Testis (tissue), 3 donors: ENCODE results near the gene DSE. TPM values are rescaled to one million over a fixed set of nuclear protein-coding genes. Genes with fewer than 3 reads are reported as not detected.
"Not testable (repeated sequence)": the region's sequence is repeated elsewhere in the genome, so short reads cannot be mapped to it uniquely, and the experiment has no call there.

Experiments used
- DNase-seq: peaks from one replicate; pipeline ENCODE4 v3.0.0-alpha.2; 2019
- H3K27ac ChIP-seq, 2 donors: fragments of 200-600 bp; sonication (generic); one replicate each; pipeline ENCODE4 v1.5.1; 2019
- H3K27me3 ChIP-seq: fragments of 200-600 bp; sonication (generic); one replicate; pipeline ENCODE4 v1.5.1; 2019
- H3K36me3 ChIP-seq: fragments of 200-600 bp; sonication (generic); one replicate; pipeline ENCODE4 v1.5.1; 2017; ENCODE audit warnings: low read depth; ENCODE audit errors: missing control alignments
- H3K4me1 ChIP-seq: fragments of 200-600 bp; sonication (generic); one replicate; pipeline ENCODE4 v1.5.1; 2019
- H3K4me3 ChIP-seq, 2 donors: fragments of 200-600 bp; sonication (generic); one replicate each; pipeline ENCODE4 v1.5.1; 2017 to 2019
- H3K9me3 ChIP-seq: fragments of 200-600 bp; sonication (generic); one replicate; pipeline ENCODE4 v1.5.1; 2017
- CTCF ChIP-seq, 3 experiments: fragments of 450-650 bp in 2 of 3; fragments of 200-600 bp in 1 of 3; sonication (generic) in 1 of 3; IDR thresholded peaks; one replicate each; pipeline ENCODE4 v1.5.1; 2016 to 2019; ENCODE audit warnings: antibody characterized with exemption in 3 of 3, mild to moderate bottlenecking in 2 of 3, moderate library complexity in 1 of 3
- POLR2A ChIP-seq: fragments of 450-650 bp; IDR thresholded peaks from one replicate; pipeline ENCODE4 v1.6.1; 2017; ENCODE audit warnings: antibody characterized with exemption, mild to moderate bottlenecking, moderate library complexity
- WGBS, 2 donors: methylation state at CpG; one replicate each; pipeline ENCODE4 v1.1.5; 2018; 5-methylcytosine and 5-hydroxymethylcytosine counted together
- intact Hi-C: fragments of 100-400 bp; cut with DNase I; formaldehyde crosslinking; loops from one replicate; pipeline ENCODE4 v1.15.1; 2023; ENCODE audit warnings: low total_unique reads
- polyA plus RNA-seq: library from polyadenylated mRNA; stranded (reverse); fragments of 350-450 nt; fragmentation: Illumina TruSeq; extraction: RNeasy Lipid Tissue Mini Kit (QIAGEN cat#74804); gene quantifications from one replicate; pipeline ENCODE4 v1.2.3, GENCODE V29; 2014; ENCODE audit warnings: low read depth, low replicate concordance; ENCODE audit not compliant: insufficient read depth
- total RNA-seq, 2 donors: library from RNA; depleted of rRNA; stranded (reverse); fragments of >200 nt; gene quantifications; one replicate each; pipeline ENCODE4 v1.2.3, GENCODE V29; 2016

The DSE gene
- total and polyA plus RNA-seq, 3 donors from 2014 or later, result 31.5 to 49.3 (median 35.1) TPM

DNA sequence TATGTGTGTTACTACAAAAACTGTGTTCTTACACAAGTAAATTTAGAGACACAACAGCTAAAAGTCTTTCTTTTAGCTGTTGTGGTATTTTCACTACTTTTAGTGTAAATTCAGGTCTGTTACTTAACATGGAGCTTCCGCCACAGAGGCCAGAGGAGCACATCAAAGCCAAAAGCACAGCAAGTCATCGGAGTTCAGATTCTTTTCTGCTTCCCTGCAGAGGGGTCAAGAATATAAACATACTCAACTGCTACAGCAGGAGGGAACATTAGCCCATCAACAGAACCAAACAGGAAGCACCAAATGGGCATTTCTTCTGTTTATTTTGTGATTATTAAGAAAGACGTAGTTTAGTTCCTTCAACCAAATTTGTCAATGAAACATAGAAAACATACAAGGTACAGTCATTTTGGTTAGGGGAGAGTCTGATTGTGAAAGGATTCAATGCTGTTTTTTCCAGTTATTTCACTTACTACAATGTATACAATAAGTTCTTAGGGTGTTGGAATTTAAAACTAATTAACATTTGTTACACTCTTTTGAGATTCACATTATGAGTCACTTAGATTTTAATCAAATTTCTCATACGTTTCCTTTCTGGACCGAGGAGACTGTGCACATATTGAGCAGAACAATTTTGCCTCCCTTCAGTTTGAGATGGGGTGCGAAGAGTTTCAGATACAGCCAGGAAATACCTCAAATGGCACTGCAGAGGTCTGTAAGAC, 42.8 kb upstream of the DSE start:
- no peak for DNase-seq
- TF ChIP-seq POLR2A, result no peak
- peaks cover 4% of the 10 kb centered on the region for H3K4me1 ChIP-seq
- H3K4me3 ChIP-seq, result no peak overlapping the region
- no peaks in the 10 kb centered on the region for H3K9me3 ChIP-seq
- H3K27ac ChIP-seq, result peak overlapping the region in 1 of 2 donors; percentile 64
- no peaks in the 10 kb centered on the region for H3K36me3 ChIP-seq
- 54 to 61% methylated on average over 6 of the region's 6 CpGs for WGBS, 2 donors
- intact Hi-C loops, result no loop called here
- no peaks in the 10 kb centered on the region for H3K27me3 ChIP-seq

DNA sequence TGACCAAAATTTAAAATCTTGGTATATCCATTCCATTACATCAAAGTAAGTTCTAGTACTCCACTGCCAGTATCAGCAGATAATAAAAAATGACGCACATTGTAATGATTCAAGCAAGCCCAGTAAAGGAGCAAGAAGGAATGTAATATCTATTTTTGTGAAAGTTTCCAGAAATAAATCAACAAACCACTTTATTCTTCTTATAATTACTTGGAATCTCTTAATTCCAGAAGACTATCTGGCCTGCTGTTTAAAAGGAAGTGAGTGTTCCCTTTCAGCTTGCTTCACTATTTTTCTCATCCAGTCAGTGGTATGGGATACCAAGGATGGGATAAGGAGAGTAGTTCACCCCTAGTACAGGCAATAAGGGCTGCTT, 42.2 kb upstream of the DSE start:
- Histone ChIP-seq H3K9me3 (no peaks in the 10 kb centered on the region), H3K27ac (peak overlapping the region in 1 of 2 donors; percentile 64), H3K4me3 (no peak overlapping the region), H3K36me3 (no peaks in the 10 kb centered on the region), H3K27me3 (no peaks in the 10 kb centered on the region), H3K4me1 (peaks cover 4% of the 10 kb centered on the region)
- no peak for DNase-seq
- WGBS, 2 donors, result 44 to 59% methylated on average over 1 of the region's 1 CpG
- intact Hi-C loops, result no loop called here
- TF ChIP-seq POLR2A, result no peak
- no peak for TF ChIP-seq CTCF (IDR thresholded peaks at IDR 0.05)

- no peak overlapping the region for H3K27ac ChIP-seq
- no peaks in the 10 kb centered on the region for H3K36me3 ChIP-seq
- H3K9me3 ChIP-seq, result no peaks in the 10 kb centered on the region
- no peak overlapping the region for H3K4me3 ChIP-seq
- no peak for TF ChIP-seq CTCF (IDR thresholded peaks at IDR 0.05)
- no peak for TF ChIP-seq POLR2A
- DNase-seq, result no peak
- intact Hi-C loops, result no loop called here
- peaks cover 4% of the 10 kb centered on the region for H3K4me1 ChIP-seq
- H3K27me3 ChIP-seq, result no peaks in the 10 kb centered on the region
These were observed 41.6 kb upstream of the DSE start for GRCh38 chr6:116329156-116329555.

DNA sequence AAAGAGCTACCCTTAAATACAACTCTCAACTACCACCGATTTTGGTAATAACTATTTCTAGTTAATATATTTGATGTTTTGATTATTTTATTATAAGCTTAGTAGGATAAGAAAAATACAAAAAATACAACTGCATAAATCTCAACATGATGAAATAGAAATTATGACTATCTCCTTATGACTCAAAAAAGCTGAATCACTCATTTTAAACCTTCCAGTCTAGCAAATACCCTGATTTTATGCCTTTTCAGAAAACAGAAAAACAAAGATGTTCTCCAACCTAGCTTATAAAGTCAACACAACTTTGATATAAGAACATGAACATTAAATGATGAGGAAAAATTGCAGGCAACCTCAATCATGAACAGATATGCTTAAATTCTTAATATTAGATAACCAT, 40.2 kb upstream of the DSE start:
- H3K4me1 ChIP-seq, result peaks cover 4% of the 10 kb centered on the region
- DNase-seq, result no peak
- H3K36me3 ChIP-seq, result no peaks in the 10 kb centered on the region
- H3K4me3 ChIP-seq, result no peak overlapping the region
- intact Hi-C loops, result no loop called here
- WGBS, 2 donors, result 89 to 91% methylated on average over 1 of the region's 1 CpG
- H3K9me3 ChIP-seq, result no peaks in the 10 kb centered on the region
- H3K27me3 ChIP-seq, result no peaks in the 10 kb centered on the region
- H3K27ac ChIP-seq, result no peak overlapping the region
- TF ChIP-seq CTCF (IDR thresholded peaks at IDR 0.05) (no peak), POLR2A (no peak)

DNA sequence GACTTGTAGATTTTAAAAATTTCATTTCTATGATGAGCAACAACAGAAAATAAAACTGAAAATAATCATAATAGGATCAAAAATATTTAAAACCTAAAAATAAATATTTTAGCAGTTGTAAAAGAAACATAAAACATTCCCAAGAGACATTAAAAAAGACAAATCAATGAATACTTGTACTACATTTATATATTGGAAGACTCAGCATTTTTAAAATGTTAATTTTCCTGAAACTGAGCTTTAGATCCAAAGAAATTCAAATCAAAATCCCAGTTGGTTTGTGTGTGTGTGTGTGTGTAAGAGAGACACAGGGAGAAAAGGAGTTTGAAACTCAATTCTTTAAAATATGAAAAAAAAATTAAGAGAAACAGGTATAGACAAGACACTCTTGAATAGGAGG, 38.7 kb upstream of the DSE start:
- no peak for TF ChIP-seq POLR2A
- TF ChIP-seq CTCF (IDR thresholded peaks at IDR 0.05), result no peak
- H3K4me3 ChIP-seq, result no peak overlapping the region
- no peaks in the 10 kb centered on the region for H3K9me3 ChIP-seq
- H3K27ac ChIP-seq, result no peak overlapping the region
- peaks cover 4% of the 10 kb centered on the region for H3K4me1 ChIP-seq
- no peak for DNase-seq
- no peaks in the 10 kb centered on the region for H3K36me3 ChIP-seq
- H3K27me3 ChIP-seq, result no peaks in the 10 kb centered on the region
- intact Hi-C loops, result no loop called here

DNA sequence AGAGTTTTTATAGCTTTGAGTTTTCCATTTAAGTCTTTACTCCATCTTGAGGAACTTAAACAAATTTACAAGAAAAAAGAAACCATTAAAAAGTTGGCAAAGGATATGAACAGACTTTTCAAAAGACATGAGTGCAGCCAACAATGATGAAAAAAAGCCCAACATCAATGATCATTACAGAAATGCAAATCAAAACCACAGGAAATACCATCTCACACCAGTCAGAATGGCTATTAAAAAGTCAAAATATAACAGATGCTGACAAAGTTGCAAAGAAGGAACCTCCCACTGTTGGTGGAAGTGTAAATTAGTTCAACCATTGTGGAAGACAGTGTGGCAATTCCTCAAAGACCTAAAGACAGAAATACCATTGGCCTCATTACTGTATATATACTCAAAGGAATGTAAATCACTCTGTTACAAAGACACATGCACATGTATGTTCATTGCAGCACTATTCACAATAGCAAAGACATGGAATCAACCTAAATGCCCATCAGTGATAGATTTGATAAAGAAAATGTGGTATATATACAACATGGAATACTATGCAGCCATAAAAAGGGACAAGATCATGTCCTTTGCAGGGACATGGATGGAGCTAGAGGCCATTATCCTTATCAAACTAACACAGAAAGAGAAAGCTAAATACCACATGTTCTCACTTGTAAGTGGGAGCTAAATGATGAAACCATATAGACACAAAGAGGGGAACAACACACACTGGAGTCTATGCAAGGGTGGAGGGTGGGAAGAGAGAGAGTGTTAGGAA, 35.9 kb upstream of the DSE start:
- DNase-seq, H3K9me3 ChIP-seq, H3K36me3 ChIP-seq, H3K4me1 ChIP-seq, H3K27me3 ChIP-seq, H3K27ac ChIP-seq, H3K4me3 ChIP-seq, intact Hi-C loops: not testable (repeated sequence)
